HS-27A (cell line): ENCODE data around the gene ARL10.
"Not testable (repeated sequence)": the region's sequence is repeated elsewhere in the genome, so short reads cannot be mapped to it uniquely, and the experiment has no call there.

Experiments
- DNase-seq: peaks from one replicate; pipeline ENCODE4 v3.0.0-alpha.2; 2012; ENCODE audit warnings: low read depth, missing footprints

The ARL10 gene

DNA sequence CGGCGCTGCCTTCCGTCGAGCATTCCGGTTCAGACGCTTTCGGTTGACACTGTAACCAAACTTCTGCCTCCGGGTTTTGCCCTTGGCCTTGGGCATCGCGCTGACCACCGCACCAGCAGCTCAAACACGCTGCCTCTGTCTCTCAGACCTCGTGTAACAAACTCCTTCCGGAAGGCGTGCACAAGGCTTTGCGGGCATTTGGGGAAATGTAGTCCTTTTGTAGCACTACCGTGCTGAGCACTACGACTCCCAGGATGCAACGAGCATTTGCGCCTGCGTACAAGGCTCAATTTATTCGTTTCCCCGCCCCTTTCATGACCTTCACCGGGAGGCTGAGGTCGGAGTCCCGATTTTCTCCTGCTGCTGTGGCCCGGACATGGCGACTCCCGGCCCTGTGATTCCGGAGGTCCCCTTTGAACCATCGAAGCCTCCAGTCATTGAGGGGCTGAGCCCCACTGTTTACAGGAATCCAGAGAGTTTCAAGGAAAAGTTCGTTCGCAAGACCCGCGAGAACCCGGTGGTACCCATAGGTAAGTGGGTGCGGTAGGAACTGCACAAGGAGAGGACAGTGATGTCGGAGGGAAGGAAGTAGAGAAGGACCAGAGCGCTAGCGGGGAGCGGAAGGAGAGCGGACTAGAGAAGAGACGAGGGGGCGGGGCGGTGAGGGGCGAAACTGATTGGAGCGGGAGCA, 23.3 kb downstream of the ARL10 start, which contains the start of the genes HIGD2A and NOP16:
TSS of gene HIGD2A (plus strand) at position 308 of the 691 bp plus-strand sequence. CDS start at position 377, 69 bp downstream.
TSS of gene NOP16 (minus strand) at position 155 of the 691 bp plus-strand sequence. CDS start at position 96, 59 bp downstream.
- peak; percentile 86 for DNase-seq

DNA sequence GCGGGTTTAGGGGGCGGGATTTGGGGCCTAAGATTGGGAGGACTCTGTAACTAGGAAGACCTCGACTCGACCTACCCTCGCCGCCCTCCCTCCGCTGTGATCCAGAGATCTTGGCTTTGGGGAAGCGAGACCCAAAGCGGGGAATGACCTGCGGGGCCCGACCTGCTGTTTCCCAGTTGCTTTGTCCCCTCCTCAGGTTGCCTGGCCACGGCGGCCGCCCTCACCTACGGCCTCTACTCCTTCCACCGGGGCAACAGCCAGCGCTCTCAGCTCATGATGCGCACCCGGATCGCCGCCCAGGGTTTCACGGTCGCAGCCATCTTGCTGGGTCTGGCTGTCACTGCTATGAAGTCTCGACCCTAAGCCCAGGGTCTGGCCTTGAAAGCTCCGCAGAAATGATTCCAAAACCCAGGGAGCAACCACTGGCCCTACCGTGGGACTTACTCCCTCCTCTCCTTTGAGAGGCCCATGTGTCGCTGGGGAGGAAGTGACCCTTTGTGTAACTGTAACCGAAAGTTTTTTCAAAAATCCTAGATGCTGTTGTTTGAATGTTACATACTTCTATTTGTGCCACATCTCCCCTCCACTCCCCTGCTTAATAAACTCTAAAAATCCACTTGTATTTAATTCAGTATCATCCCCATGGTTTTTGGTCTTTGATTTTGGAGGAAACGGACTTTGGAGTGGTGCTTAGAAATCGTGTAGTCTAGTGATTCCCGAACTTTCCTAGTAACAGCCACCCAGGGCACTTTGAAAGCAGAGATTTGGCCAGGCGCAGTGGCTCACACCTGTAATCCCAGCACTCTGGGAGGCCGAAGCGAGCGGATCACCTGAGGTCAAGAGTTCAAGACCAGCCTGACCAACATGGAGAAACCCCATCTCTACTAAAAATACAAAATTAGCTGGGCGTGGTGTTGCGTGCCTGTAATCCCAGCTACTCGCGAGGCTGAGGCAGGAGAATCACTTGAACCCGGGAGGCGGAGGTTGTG, 24.1 kb downstream of the ARL10 start:
- no peak for DNase-seq

DNA sequence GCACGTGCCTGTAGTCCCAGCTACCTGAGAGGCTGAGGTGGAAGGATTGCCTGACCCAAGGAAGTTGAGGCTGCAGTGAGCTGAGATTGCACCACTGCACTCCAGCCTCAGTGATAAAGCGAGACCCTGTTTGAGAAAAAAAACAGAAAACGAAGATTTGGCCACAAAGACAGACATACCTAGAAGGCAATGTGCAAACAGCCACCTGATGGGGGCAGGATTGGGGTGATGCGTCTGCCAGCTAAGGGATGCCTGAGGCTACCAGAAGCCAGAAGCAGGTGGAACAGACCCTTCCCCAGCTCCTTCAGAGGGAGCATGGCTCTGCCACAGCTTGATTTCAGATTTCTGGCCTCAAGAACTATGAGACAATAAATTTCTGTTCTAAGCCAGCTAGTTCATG, 26.2 kb downstream of the ARL10 start:
- DNase-seq = no peak

DNA sequence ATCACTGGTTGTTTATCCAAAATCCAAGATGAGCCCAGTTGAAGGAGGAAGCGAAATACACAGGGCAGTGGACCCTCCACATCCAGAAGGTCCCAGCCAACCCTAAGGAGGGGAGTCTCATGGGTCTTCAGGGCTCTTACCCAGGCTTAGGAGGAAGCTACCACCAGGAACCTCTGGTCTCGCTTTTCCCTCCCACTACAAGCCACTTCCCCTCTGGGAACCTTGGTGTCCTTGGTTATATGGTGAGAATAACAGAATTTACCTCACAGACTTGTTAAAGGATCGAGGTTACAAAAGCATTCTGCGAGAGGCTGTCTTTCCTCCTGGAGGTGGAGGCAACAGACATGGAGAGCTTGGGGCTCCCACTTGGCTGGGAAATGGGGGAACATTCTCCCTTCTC, 26.7 kb downstream of the ARL10 start:
- DNase-seq = no peak

DNA sequence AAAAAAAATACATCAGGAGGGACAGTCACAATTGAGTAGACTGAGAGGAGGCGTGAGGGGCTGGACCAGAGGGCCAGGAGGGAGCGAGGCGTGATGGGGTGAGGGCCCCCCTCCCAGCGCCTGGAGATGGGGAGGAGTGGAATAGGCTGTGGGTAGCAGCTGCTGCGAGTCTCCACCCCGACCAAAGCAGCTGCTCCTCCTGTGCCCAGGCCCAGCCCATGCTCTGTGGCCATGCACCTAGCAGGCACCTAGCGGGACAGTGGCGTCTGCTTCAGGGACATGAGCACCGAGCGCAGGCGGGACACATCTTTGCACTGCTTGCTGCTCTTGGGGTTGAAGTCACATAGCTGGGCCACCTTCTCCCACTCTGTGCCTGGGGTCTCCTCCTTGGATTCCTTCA, 27.2 kb downstream of the ARL10 start:
- no peak for DNase-seq

DNA sequence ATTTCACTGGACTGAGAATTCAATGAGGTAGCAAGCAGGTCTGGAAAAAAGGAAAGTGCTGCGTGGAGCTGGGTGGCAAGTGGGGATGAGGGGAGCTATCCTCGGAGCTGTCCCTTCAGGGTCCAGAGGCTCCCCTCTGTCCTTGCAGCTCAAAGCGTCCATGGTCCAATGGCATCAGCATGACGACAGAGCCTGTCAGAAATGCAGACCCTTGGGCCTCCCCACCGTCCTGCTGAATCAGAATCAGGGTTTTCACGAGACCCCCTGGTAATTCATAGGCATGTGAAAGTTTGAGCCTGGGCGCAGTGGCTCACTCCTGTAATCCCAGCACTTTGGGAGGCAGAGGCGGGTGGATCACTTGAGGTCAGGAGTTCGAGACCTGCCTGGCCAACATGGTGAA, 28.8 kb downstream of the ARL10 start:
- no peak for DNase-seq

DNA sequence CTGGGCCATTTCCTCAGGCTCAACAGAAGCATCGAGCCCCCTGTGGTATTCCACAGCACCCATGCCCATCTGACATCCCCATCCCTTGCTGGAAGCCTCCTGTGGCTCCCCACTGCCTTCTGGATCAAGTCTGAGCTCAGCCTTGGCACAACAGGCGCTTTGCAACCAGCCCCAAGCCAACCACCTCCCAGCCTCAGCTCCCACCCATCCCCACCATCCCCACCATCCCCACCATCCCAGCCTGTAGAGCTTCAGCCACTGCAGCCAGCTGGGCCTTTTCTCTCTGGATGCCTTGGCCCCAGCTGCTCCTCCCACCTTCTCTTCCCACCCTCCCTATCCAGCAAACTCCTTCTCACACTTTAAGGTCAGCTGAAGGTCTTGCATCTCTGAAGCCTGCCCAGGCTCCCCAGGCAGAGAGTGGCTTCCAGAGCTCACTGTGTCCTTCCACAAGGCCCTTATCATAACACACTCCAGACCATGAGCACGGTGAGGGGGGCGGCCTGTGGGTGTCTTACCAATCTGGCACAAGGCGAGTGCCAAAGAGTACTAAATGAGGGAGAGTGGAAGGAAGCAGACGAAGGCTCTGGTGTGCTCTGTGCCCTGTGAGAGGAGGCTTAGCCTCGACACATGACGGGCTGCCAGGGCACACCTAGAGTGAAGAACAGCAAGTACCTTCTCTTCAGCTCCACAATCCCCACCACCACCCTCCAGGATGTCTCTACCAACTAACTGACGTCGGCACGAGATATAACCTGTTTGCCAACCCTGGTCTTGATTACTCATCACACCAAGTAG, 29.8 kb downstream of the ARL10 start:
- DNase-seq = no peak

DNA sequence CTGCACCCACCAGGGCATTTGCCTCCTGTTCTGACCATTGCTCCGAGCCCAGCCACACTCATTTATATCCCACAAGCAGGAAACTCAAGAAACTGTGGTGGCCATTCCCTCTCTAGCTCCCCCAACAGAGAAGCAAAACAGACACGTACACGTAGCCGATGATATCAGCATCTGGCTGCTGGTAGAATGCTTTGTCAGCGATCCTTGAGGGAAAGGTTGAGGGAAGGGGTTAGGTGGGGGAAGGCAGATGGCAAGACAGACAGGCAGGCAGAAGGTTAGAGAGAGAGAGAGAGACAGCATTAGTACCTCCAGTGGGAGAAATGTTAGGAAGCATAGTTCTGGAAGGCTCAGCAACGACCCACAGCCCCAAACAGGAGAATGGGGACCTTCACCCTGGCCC, 31.0 kb downstream of the ARL10 start:
- DNase-seq = no peak

DNA sequence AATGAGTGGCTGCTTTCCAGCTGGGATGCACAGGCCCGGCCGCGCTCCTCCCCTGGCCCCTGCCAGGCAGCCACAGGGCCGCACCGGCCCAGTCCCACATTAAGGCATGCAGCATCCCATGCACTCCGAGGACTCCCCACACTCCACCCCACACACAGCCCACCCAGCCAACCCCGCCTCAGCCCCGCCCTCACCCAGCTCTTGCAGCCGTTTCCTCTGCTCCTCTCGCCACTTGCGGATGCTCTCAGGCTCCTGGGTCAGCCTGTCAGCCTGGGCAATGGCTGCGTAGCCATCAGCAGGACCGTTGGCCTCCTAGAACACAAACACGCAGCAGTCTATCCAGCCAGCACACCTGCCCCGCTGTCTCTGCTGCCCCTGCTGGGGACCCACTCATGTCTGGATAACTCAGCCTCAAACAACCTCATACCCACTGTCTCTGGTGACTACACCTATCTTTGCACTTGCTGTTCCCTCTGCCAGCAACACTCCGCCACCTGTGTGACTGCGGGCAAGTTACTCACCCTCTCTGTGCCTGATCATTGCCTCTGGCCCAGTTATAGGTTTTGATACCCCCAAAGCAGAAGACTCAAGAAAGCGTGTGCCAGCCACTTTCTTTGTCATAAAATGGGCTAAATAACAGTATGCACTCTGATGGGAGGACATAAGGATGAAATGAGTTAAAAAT, 32.6 kb downstream of the ARL10 start:
- DNase-seq = no peak

DNA sequence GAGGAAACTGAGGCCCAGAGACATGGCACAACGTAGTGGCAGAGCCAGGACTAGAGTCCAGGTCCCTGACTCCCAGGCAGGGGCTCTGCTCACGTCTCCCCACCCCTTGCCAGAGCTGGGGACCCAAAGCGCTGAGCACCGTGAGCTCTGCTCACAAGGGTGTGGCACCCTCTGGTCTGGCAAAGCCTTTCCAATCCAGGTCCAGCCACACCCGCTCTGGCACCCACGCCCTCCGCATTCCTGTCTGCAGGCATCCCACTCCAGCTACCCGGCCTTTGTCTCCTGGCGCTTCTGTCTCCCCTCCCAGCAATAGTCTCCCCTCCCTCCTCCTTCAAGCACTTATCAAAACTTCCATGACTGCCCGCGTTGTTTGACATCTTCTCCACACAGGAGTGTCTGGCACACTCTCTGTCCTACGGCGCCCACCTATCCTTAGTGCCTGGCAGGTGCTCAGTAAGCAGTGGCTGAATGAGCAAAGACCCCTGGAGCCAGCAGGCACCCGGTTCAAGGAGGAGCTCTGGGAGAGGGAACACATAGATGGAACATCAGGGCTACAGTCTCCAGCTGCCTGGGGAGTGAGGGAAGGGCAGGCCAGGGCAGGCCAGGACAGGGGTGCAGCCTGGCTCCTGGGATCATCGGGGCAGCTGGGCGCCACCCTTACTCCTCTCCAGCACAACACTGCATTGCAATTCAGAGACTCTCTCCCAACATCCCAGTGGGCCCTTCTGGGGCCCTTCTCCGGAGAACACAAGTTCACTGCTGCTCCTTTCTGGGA, 35.3 kb downstream of the ARL10 start:
- no peak for DNase-seq

DNA sequence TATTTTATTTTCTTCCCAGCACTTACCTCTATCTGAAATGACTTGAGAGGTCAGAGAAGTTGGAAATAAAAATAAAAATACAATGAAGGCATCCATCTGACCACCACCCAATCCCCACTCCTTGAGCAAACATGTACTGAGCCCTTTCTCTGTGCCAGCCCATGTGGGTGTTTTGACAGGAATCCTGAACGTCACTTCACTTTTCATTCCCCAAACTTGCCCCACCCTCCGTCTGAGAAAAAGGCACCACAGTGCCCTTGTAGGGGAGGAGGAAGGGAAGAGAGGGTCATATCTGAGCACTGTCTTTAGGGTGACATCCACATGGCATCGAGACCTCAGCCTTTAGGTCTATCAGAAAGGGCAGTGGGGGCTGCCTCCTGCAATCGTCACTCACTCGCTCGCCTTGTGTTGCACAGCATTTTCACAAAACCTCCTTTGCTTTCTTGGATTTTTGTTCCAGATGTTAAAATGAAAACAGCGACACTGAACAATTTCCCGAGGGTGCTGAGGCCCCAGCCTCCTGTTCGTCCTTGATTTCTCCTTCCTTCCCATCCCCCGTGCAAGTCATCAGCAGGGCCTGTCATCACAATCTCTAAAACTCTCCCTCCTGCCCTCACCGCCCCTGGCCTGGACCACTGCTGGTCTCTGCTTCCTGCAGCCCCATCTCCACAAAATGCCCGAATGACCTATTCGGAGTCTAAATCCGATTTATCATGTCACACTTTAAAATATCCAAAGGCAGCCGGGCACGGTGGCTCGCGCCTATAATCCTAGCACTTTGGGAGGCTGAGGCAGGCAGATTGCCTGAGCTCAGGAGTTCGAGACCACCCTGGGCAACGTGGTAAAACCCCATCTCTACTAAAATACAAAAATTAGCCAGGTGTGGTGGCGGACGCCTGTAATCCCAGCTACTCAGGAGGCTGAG, 36.3 kb downstream of the ARL10 start:
- no peak for DNase-seq

DNA sequence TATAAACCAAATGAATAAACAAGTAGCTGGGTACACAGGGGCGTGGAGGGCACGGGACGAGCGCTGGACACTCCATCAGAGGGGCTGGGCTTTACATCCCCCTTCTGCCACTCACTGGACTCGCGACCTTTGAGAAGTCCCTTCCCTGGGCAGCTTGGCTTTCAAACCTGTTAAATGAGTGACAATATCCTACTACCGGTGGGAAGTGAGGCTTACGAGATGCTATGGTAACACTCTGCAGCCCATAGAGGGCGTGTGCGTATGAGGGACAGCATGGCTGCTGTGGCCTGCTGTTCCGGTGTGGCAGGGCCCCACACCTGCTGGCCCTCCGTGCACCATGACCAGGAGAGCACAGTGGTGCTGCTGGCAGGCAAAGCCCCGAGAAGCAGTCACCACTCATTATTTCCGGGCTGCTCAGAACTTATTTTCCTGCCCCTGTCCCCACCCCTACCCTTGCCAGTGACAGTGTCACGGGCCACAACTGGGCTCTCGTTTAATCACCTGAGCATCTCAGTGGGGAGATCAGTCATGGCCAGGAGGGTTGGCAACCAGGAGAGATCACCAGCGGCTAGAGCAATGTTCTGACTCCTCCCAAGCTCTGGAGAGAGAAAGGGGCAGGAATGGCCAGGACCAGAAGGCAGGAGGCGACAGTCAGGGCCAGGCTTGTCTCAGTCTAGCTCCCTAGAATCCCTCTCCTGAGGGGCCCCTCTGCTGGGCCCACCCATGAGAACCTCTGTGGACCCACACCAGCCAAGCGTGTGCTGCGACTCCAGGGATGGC, 40.6 kb downstream of the ARL10 start:
- DNase-seq = no peak

DNA sequence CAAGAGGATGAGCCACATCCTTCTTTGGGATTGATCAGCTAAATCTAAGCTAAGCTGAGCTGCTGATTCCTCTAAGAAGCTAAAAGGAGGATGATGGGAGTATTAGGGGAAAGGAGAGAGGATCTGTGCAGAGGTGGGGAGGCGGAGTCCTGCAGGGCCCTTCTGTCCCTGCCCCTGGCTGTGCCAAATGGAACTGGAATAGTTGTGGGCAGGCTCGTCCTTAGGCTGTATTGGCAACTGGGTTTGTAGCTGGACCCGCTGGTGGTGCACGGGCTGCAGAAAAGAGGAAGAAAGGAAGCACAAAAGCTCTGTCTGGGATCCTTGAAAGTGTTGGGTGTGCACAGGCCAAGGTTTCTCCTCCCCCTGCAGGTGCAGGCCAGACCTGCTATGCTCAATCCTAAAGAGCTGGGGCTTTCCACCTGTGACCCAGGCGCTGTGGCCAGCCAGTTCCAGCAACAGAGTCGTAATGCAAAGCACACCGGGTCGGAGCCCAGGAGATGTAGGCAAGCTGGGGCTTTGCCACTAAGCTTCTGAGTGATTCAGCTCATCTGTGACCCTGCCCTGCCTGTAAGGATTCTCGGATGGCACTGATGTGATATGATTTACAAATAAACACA, 41.3 kb downstream of the ARL10 start:
- no peak for DNase-seq

DNA sequence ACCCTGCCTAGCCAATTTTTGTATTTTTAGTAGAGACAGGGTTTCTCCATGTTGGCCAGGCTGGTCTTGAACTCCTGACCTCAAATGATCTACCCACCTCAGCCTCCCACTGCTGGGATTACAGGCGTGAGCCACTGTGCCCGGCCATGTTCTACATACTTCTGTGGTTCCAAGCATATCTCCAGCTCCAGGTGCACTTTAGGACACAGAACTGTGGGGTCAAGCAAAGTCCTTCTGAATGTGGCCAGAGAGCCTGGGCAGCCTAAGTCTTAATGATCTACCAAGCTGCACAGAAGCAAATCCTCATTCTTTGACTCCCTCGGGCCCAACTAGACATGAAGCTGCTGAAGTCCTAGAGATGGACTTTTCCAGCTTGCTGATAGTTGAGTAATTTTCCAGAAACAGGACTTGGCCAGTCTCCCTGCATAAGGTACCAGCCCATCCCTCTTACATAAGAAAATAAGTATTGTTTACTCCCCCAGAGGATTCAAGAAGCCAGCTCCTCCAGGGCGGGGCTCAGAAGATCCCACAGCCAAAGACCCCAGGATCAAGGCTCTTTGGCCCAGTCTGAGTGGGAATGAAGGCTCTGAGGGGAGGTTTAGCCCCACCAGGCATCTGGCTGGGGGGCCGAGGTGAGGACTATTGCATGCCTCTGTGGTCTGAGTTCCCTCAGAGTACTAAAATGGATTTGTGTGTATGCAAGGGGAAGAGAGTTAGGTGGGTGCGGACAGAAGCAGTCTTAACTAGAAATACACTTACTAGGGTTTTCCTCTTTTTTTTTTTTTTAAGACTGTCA, 42.4 kb downstream of the ARL10 start:
- no peak for DNase-seq

DNA sequence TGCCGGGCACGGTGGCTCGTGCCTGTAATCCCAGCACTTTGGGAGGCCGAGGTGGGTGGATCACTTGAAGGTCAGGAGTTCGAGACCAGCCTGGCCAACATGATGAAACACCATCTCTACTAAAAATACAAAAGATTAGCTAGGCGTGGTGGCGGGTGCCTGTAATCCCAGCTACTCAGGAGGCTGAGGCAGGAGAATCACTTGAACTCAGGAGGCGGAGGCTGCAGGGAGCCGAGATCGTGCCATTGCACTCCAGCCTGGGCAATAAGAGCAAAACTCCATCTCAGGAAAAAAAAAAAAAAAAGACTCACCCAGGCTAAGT, 42.9 kb downstream of the ARL10 start:
- not testable (repeated sequence) for DNase-seq

DNA sequence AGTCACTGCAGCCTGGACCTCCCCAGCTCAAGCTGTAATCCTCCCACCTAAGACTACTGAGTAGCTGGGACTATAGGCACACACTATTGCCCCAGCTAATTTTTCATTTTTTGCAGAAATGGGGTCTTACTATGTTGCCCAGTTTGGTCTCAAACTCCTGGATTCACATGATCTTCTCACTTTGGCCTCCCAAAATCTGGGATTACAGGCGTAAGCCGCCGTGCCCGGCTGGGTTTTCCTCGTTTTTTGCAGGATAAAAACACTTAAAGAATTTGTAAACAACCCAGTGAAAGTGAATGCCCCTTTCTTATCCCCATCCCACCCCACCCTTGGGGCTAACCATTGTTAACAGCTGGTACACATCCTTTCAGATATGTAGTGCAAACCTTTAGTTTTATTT, 43.3 kb downstream of the ARL10 start:
- no peak for DNase-seq

DNA sequence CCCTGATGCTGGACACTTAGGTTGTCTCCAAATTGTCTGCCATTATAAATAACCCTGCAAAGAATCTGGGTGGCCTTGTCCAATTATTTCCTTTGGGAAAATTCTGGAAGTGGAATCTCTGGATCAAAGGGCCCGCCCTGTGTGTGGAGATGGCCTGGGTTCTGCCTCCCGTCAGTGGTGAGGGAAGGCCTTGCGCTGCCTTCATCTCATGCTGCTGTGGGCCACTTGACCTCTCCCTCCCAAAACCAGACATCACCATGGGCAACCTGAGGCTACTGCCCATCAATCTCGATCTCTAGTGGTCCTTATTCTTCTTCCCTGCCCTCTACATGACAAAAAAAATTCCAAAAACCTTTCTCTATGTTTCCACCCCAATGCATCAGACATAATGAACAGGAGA, 44.5 kb downstream of the ARL10 start:
- DNase-seq = no peak
